T47D (cell line): ENCODE results near the gene LZTS2.
A peak's percentile ranks its signal among the peaks of the same experiment; 100 is the strongest.
"Not testable (repeated sequence)": the region's sequence is repeated elsewhere in the genome, so short reads cannot be mapped to it uniquely, and the experiment has no call there.

Experiments used
- DNase-seq, 2 experiments: peaks; one replicate each; pipeline versions ENCODE4 v3.0.0 to v3.0.0-alpha.2; 2011 to 2012; ENCODE audit warnings: low read depth in 1 of 2, low spot score in 1 of 2
- JUND ChIP-seq: IDR thresholded peaks from 2 replicates; pipeline ENCODE4 v1.6.1; 2012; ENCODE audit warnings: low read depth
- in situ Hi-C: cut with HindIII; loops from 2 replicates; pipeline ENCODE4 v1.10.0; 2016; ENCODE audit warnings: low sequenced_read_pairs, low pct_unique_long_range_greater_than_20kb

The LZTS2 gene

GRCh38 chr10:100970914-100971811, 28.4 kb upstream of the LZTS2 start:
- in situ Hi-C loops, result no loop called here

GRCh38 chr10:100972115-100972903, 27.3 kb upstream of the LZTS2 start:
- no peak for DNase-seq
- in situ Hi-C loops, result no loop called here
- no peak for TF ChIP-seq JUND

More at GRCh38 chr10:100970914-100971811, 28.4 kb upstream of the LZTS2 start:
- no peak for DNase-seq
- no peak for TF ChIP-seq JUND

- no peak for DNase-seq
- in situ Hi-C loops, result no loop called here
- TF ChIP-seq JUND, result no peak
These were observed 26.6 kb upstream of the LZTS2 start for GRCh38 chr10:100972904-100973535.

- DNase-seq, result peak in 1 of 2 experiments; percentile 80
- in situ Hi-C loops, result not testable (repeated sequence)
These were observed 24.2 kb upstream of the LZTS2 start for GRCh38 chr10:100975397-100975796.

- in situ Hi-C loops, result no loop called here
- peak in 1 of 2 experiments; percentile 69 for DNase-seq
- no peak for TF ChIP-seq JUND
These were observed 22.7 kb upstream of the LZTS2 start for GRCh38 chr10:100976906-100977305.

GRCh38 chr10:100977436-100977835, 22.2 kb upstream of the LZTS2 start:
- in situ Hi-C loops, result no loop called here

GRCh38 chr10:100978121-100978900, 21.3 kb upstream of the LZTS2 start:
- in situ Hi-C loops, result no loop called here
- no peak for DNase-seq
- no peak for TF ChIP-seq JUND

More at GRCh38 chr10:100977436-100977835, 22.2 kb upstream of the LZTS2 start:
- no peak for DNase-seq
- no peak for TF ChIP-seq JUND

GRCh38 chr10:100978901-100979195, 20.8 kb upstream of the LZTS2 start:
- DNase-seq, result no peak
- no peak for TF ChIP-seq JUND
- in situ Hi-C loops, result no loop called here

- TF ChIP-seq JUND, result no peak
- DNase-seq, result no peak
- in situ Hi-C loops, result no loop called here
These were observed 19.8 kb upstream of the LZTS2 start for GRCh38 chr10:100979791-100980272.

GRCh38 chr10:100980311-100980710, 19.3 kb upstream of the LZTS2 start:
- TF ChIP-seq JUND, result no peak
- no peak for DNase-seq
- in situ Hi-C loops, result no loop called here

GRCh38 chr10:100980711-100981110, 18.9 kb upstream of the LZTS2 start:
- TF ChIP-seq JUND, result no peak
- no peak for DNase-seq
- in situ Hi-C loops, result no loop called here

GRCh38 chr10:100981178-100981772, 18.3 kb upstream of the LZTS2 start:
- DNase-seq, result no peak
- no peak for TF ChIP-seq JUND
- in situ Hi-C loops, result no loop called here
